Stimulated activated CD4-positive, alpha-beta T cell treated with anti-CD3 and anti-CD28 coated beads, Interleukin-12 subunit alpha, Interleukin-12 subunit beta, amount 100 ng/mL, for 48 hours (primary cell): ENCODE data around the gene TNFRSF8.
A peak's percentile ranks its signal among the peaks of the same experiment; 100 is the strongest.
"Not testable (repeated sequence)": the region's sequence is repeated elsewhere in the genome, so short reads cannot be mapped to it uniquely, and the experiment has no call there.

Experiments used
- DNase-seq, 3 donors: peaks; one replicate each; pipeline ENCODE4 v3.0.0-alpha.2; 2020; ENCODE audit warnings: low read depth in 2 of 3, low spot score in 1 of 3

Gene TNFRSF8

GRCh38 chr1:12038356-12039163 is 24.5 kb upstream of the TNFRSF8 start:
- no peak for DNase-seq

- no peak for DNase-seq
Measured at GRCh38 chr1:12039164-12039525, 24.0 kb upstream of the TNFRSF8 start.

- DNase-seq: not testable (repeated sequence)
Measured at GRCh38 chr1:12039824-12040456, 23.2 kb upstream of the TNFRSF8 start.

GRCh38 chr1:12040457-12041051 is 22.5 kb upstream of the TNFRSF8 start:
- DNase-seq: no peak

- not testable (repeated sequence) for DNase-seq
Measured at GRCh38 chr1:12044187-12044877, 18.8 kb upstream of the TNFRSF8 start.

GRCh38 chr1:12046749-12047119 is 16.4 kb upstream of the TNFRSF8 start:
- DNase-seq: no peak

GRCh38 chr1:12047120-12047876 is 15.8 kb upstream of the TNFRSF8 start:
- peak; percentile 59 to 65 (median 64) for DNase-seq

- DNase-seq: no peak
Measured at GRCh38 chr1:12048372-12048771, 14.7 kb upstream of the TNFRSF8 start.

GRCh38 chr1:12049616-12050015 is 13.5 kb upstream of the TNFRSF8 start:
- no peak for DNase-seq

GRCh38 chr1:12051361-12051760 is 11.7 kb upstream of the TNFRSF8 start:
- no peak for DNase-seq

- peak in 1 of 3 donors; percentile 51 for DNase-seq
Measured at GRCh38 chr1:12052008-12052573, 11.0 kb upstream of the TNFRSF8 start.

GRCh38 chr1:12052997-12053686 is 10.0 kb upstream of the TNFRSF8 start:
- no peak for DNase-seq

- no peak for DNase-seq
Measured at GRCh38 chr1:12053752-12054548, 9.2 kb upstream of the TNFRSF8 start.

GRCh38 chr1:12055259-12055658 is 7.8 kb upstream of the TNFRSF8 start:
- no peak for DNase-seq

GRCh38 chr1:12056331-12056841 is 6.7 kb upstream of the TNFRSF8 start:
- DNase-seq: no peak

GRCh38 chr1:12057382-12057781 is 5.7 kb upstream of the TNFRSF8 start:
- DNase-seq: no peak

GRCh38 chr1:12057940-12058687 is 5.0 kb upstream of the TNFRSF8 start:
- DNase-seq: no peak

GRCh38 chr1:12059226-12059625 is 3.9 kb upstream of the TNFRSF8 start:
- DNase-seq: no peak
